Calu3 (cell line): ENCODE results near the gene DUSP10. TPM values are rescaled to one million over a fixed set of nuclear protein-coding genes. Genes with fewer than 3 reads are reported as not detected.

Experiments
- BruUV-seq: library from RNA; stranded (reverse); fragments of 400-500 nt; replicated peaks from 2 replicates; lab custom pipeline; 2021; lab: Mats Ljungman, UMichigan
- CTCF ChIA-PET: fragments of 300-600 bp; sonication (Branson Sonifier 250); formaldehyde crosslinking; loops from one replicate; lab custom pipeline; 2022; ENCODE audit warnings: antibody characterized with exemption; lab: Charles Lee
- DNase-seq: peaks from one replicate; pipeline ENCODE4 v3.0.0; 2022
- H3K27ac Mint-ChIP-seq: one replicate; pipeline ENCODE4 v1.8.0; 2022; ENCODE audit warnings: mixed read lengths; ENCODE audit not compliant: unreplicated experiment
- H3K27me3 Mint-ChIP-seq: one replicate; pipeline ENCODE4 v1.8.0; 2022; ENCODE audit warnings: mixed read lengths; ENCODE audit not compliant: unreplicated experiment
- H3K36me3 Mint-ChIP-seq: one replicate; pipeline ENCODE4 v1.8.0; 2022; ENCODE audit warnings: mild to moderate bottlenecking, moderate library complexity, mixed read lengths; ENCODE audit not compliant: insufficient read depth, unreplicated experiment
- H3K4me1 Mint-ChIP-seq: one replicate; pipeline ENCODE4 v1.8.0; 2022; ENCODE audit warnings: mild to moderate bottlenecking, low read depth, mixed read lengths; ENCODE audit not compliant: unreplicated experiment
- H3K4me3 Mint-ChIP-seq: one replicate; pipeline ENCODE4 v1.8.0; 2022; ENCODE audit warnings: mild to moderate bottlenecking, low read depth, moderate library complexity, mixed read lengths; ENCODE audit not compliant: unreplicated experiment
- H3K9me3 Mint-ChIP-seq: one replicate; pipeline ENCODE4 v1.8.0; 2022; ENCODE audit warnings: low read depth, mixed read lengths; ENCODE audit not compliant: unreplicated experiment
- intact Hi-C: fragments of 100-400 bp; cut with micrococcal nuclease; formaldehyde crosslinking; loops from one replicate; pipeline ENCODE4 v1.10.0; 2022; ENCODE audit not compliant: unreplicated experiment
- total RNA-seq: library from RNA; stranded (reverse); gene quantifications from 2 replicates; pipeline ENCODE4 v1.2.3, GENCODE V29; 2022
- TF ChIP-seq, protein P1 (sequence below): fragments of 200-600 bp; IDR thresholded peaks from one replicate; pipeline ENCODE4 v1.8.0; 2022; ENCODE audit warnings: antibody characterized with exemption; ENCODE audit not compliant: unreplicated experiment

Gene DUSP10
- total RNA-seq, 1 experiment from 2014 or later: 55.1 TPM

DNA sequence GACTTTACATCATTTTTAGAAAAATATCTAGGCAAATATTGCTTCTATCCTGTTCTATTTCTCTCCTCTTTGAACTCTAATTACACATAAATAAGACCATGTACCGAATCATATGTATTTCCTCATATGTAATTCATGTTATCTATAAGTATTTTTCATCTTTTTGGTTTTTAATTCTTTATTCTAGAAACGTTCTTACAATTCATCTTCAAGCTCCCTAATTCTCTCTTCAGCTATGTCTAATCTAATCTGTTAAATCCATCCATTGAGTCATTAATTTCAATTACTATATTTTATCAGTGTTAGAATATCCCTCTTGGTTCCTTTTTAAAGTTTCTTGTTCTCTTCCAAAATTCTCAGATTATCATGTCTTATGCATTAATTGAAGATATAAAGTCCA, 61.8 kb downstream of the DUSP10 start:
- Mint-ChIP-seq H3K36me3 (no peaks in the 10 kb centered on the region), H3K9me3 (no peaks in the 10 kb centered on the region), H3K27ac (no peak overlapping the region), H3K4me1 (peaks cover 16% of the 10 kb centered on the region), H3K27me3 (no peaks in the 10 kb centered on the region), H3K4me3 (no peak overlapping the region)
- TF ChIP-seq, protein P1, sequence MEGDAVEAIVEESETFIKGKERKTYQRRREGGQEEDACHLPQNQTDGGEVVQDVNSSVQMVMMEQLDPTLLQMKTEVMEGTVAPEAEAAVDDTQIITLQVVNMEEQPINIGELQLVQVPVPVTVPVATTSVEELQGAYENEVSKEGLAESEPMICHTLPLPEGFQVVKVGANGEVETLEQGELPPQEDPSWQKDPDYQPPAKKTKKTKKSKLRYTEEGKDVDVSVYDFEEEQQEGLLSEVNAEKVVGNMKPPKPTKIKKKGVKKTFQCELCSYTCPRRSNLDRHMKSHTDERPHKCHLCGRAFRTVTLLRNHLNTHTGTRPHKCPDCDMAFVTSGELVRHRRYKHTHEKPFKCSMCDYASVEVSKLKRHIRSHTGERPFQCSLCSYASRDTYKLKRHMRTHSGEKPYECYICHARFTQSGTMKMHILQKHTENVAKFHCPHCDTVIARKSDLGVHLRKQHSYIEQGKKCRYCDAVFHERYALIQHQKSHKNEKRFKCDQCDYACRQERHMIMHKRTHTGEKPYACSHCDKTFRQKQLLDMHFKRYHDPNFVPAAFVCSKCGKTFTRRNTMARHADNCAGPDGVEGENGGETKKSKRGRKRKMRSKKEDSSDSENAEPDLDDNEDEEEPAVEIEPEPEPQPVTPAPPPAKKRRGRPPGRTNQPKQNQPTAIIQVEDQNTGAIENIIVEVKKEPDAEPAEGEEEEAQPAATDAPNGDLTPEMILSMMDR: no peak
- BruUV-seq: no TSS peak
- CTCF ChIA-PET: no interaction called here
- DNase-seq: no peak
- intact Hi-C loops: no loop called here

- Mint-ChIP-seq H3K36me3 (no peaks in the 10 kb centered on the region), H3K4me3 (no peak overlapping the region), H3K9me3 (no peaks in the 10 kb centered on the region), H3K27me3 (no peaks in the 10 kb centered on the region), H3K4me1 (peaks cover 18% of the 10 kb centered on the region), H3K27ac (no peak overlapping the region)
- TF ChIP-seq, protein P1: no peak
- CTCF ChIA-PET: interaction anchor here (0.6 kb wide), 1 partner anchor 396 kb away, joined by 3 read pairs; no protein-coding TSS in a partner anchor
- no TSS peak for BruUV-seq
- intact Hi-C loops: no loop called here
- DNase-seq: no peak
Measured at GRCh38 chr1:221678014-221678413, 63.9 kb downstream of the DUSP10 start.

GRCh38 chr1:221675880-221676800, 65.7 kb downstream of the DUSP10 start:
- H3K9me3 Mint-ChIP-seq: no peaks in the 10 kb centered on the region
- TF ChIP-seq, protein P1: no peak
- peaks cover 18% of the 10 kb centered on the region for H3K4me1 Mint-ChIP-seq
- no TSS peak for BruUV-seq
- intact Hi-C loops: no loop called here
- CTCF ChIA-PET: no interaction called here
- no peak overlapping the region for H3K27ac Mint-ChIP-seq
- no peak for DNase-seq
- H3K27me3 Mint-ChIP-seq: no peaks in the 10 kb centered on the region
- H3K4me3 Mint-ChIP-seq: no peak overlapping the region
- no peaks in the 10 kb centered on the region for H3K36me3 Mint-ChIP-seq

- intact Hi-C loops: no loop called here
- Mint-ChIP-seq H3K9me3 (no peaks in the 10 kb centered on the region), H3K27ac (no peak overlapping the region), H3K4me3 (no peak overlapping the region), H3K4me1 (peaks cover 40% of the 10 kb centered on the region), H3K27me3 (no peaks in the 10 kb centered on the region), H3K36me3 (no peaks in the 10 kb centered on the region)
- DNase-seq: no peak
- BruUV-seq: no TSS peak
- CTCF ChIA-PET: no interaction called here
- TF ChIP-seq, protein P1: no peak
Measured at GRCh38 chr1:221672965-221673364, 68.9 kb downstream of the DUSP10 start.
